ENCODE measurements around the gene BCAR1. TPM values are rescaled to one million over a fixed set of nuclear protein-coding genes. Genes with fewer than 3 reads are reported as not detected.
"Not testable (repeated sequence)": the region's sequence is repeated elsewhere in the genome, so short reads cannot be mapped to it uniquely, and the experiment has no call there.

Gene BCAR1
- total and polyA plus RNA-seq, 8 donors, result 30.1 to 66.7 (median 48.9) TPM

DNA sequence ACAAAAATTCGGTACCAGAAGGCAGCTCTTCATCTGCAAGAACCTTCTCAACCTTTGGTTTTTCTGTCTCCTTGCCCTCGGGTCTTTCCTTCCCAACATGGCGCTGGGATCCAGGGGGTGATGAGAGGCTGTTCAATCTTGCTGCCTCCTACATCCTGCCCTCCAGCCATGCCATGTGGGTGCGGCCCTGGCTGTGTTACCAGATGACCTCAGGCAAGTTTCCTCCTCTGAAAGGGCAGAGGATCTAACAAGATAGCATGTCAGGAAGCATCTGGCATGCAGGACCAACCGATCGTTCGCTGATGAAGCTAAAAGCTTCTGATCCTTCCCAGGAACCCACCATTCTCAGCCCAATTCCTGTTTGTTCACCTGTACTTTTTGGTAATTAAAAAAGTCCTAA, 36.8 kb upstream of the BCAR1 start:
- 86 to 89% methylated on average over 7 of the region's 7 CpGs for WGBS, 2 donors
- intact Hi-C loops (cut with DNase I), result no loop called here
- no peak for DNase-seq

GRCh38 chr16:75287708-75288107, 36.3 kb upstream of the BCAR1 start:
- Histone ChIP-seq H3K4me3 (no peak overlapping the region), H3K27ac (no peak overlapping the region), H3K9me3 (no peaks in the 10 kb centered on the region), H3K36me3 (peaks cover 0 to 4% (median 2%) of the 10 kb centered on the region in 3 donors), H3K27me3 (no peaks in the 10 kb centered on the region), H3K4me1 (no peaks in the 10 kb centered on the region)
- FAIRE-seq, result no peak
- DNase-seq, result no peak
- no peak for TF ChIP-seq CTCF (IDR thresholded peaks at IDR 0.05)
- ATAC-seq, result no peak
- WGBS, 2 donors, result 91 to 97% methylated on average over 3 to 5 of the region's 5 CpGs
- intact Hi-C loops (cut with DNase I), result no loop called here

More for the DNA sequence above, 36.8 kb upstream of the BCAR1 start:
- no peaks in the 10 kb centered on the region for H3K27me3 ChIP-seq
- no peaks in the 10 kb centered on the region for H3K9me3 ChIP-seq
- TF ChIP-seq CTCF (IDR thresholded peaks at IDR 0.05), result no peak
- peaks cover 0 to 8% (median 7%) of the 10 kb centered on the region in 3 donors for H3K36me3 ChIP-seq
- no peak overlapping the region for H3K4me3 ChIP-seq
- no peak overlapping the region for H3K27ac ChIP-seq
- ATAC-seq (no peak), FAIRE-seq (no peak)
- H3K4me1 ChIP-seq, result no peaks in the 10 kb centered on the region

GRCh38 chr16:75286389-75286788, 35.0 kb upstream of the BCAR1 start:
- Histone ChIP-seq H3K36me3 (no peaks in the 10 kb centered on the region), H3K27me3 (no peaks in the 10 kb centered on the region), H3K4me3 (no peak overlapping the region), H3K9me3 (no peaks in the 10 kb centered on the region), H3K4me1 (no peaks in the 10 kb centered on the region), H3K27ac (no peak overlapping the region)
- no peak for ATAC-seq
- 88 to 95% methylated on average over 6 of the region's 6 CpGs for WGBS, 2 donors
- no peak for TF ChIP-seq CTCF (IDR thresholded peaks at IDR 0.05)
- no peak for DNase-seq
- intact Hi-C loops (cut with DNase I), result no loop called here
- FAIRE-seq, result no peak

GRCh38 chr16:75282466-75283281, 31.2 kb upstream of the BCAR1 start:
- WGBS, 2 donors, result 86 to 88% methylated on average over 11 of the region's 11 CpGs
- Histone ChIP-seq H3K27ac (no peak overlapping the region), H3K27me3 (no peaks in the 10 kb centered on the region), H3K9me3 (no peaks in the 10 kb centered on the region), H3K36me3 (no peaks in the 10 kb centered on the region), H3K4me3 (no peak overlapping the region), H3K4me1 (no peaks in the 10 kb centered on the region)
- TF ChIP-seq CTCF (IDR thresholded peaks at IDR 0.05), result no peak
- intact Hi-C loops (cut with DNase I), result no loop called here
- no peak for DNase-seq
- no peak for ATAC-seq
- FAIRE-seq, result no peak

DNA sequence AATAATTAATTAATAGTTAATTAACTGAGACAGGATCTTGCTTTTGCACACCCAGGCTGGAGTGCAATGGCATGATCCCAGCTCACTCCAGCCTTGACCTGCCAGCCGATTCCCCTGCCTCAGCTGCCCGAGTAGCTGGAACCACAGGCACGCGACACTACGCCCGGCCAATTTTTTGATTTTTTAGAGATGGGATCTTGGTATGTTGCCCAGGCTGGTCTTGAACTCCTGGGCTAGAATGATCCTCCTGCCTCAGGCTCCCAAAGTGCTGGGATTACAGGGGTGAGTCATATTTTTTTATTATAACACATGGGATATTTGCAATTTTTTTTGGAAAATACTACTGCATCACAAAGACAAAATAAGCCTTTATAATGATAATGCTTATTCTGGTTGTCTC, 30.4 kb upstream of the BCAR1 start:
- Histone ChIP-seq H3K4me1 (no peaks in the 10 kb centered on the region), H3K36me3 (no peaks in the 10 kb centered on the region), H3K9me3 (no peaks in the 10 kb centered on the region), H3K4me3 (no peak overlapping the region), H3K27ac (no peak overlapping the region), H3K27me3 (no peaks in the 10 kb centered on the region)
- no peak for DNase-seq
- TF ChIP-seq CTCF (IDR thresholded peaks at IDR 0.05), result no peak
- no peak for ATAC-seq
- WGBS, 2 donors, result 89 to 92% methylated on average over 6 of the region's 6 CpGs
- intact Hi-C loops (cut with DNase I), result no loop called here
- FAIRE-seq, result no peak

DNA sequence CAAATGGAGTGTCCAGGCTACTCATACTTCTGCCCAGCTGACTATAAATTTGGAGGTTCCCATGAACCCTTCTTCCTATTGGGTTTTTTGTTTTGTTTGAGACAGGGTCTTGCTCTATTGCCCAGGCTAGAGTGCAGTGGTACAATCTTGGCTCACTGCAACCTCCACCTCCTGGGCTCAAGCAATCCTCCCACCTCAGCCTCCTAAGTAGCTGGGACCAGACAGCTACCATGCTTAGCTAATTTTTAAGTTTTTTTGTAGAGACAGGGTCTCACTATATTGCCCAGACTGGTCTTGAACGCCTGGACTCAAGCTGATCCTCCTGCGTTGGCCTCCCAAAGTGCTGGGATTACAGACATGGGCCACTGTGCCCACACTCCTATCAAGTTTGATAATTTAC, 29.6 kb upstream of the BCAR1 start:
- FAIRE-seq; DNase-seq; H3K36me3 ChIP-seq; H3K27me3 ChIP-seq; H3K9me3 ChIP-seq; H3K4me3 ChIP-seq; ATAC-seq; H3K4me1 ChIP-seq; H3K27ac ChIP-seq; intact Hi-C loops (cut with DNase I): not testable (repeated sequence)
- 89 to 95% methylated on average over 2 of the region's 2 CpGs for WGBS, 2 donors

Measured in pancreas (tissue), 10 donors.